ENCODE measurements around the gene MSH3.

MSH3 gene

GRCh38 chr5:80654391-80655230 lies at the start of gene MSH3, which contains the start of gene DHFR:
Gene MSH3 (plus strand): TSS chr5:80654652. CDS start chr5:80654728, 76 bp downstream.
Gene DHFR (minus strand): TSS chr5:80654983. CDS start chr5:80654489, 494 bp downstream.
- DNase-seq (ENCODE audit: low spot score) = peak; percentile 92

DNA sequence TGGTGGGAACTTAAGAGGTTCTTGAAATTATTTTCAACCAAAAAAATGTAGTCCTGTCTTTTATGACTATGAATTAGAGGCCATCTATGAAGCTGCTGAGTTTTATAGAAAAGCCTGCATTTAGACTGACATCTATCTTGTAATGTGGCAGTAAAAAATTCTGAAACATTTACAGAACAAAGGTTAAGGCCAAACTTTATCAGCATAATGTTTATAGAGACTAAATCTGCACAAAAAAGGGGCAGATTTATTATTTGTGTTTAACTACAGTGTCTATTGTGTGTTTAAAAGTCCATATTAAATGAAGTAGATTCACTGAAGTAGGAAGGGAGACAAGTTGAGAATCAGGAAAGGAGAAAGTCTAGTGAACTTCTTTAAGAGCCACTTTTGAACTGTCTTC lies 47.1 kb upstream of the MSH3 start:
- no peak for DNase-seq (ENCODE audit: low spot score)

GRCh38 chr5:80607832-80608231 lies 46.6 kb upstream of the MSH3 start:
- no peak for DNase-seq (ENCODE audit: low spot score)

- no peak for DNase-seq (ENCODE audit: low spot score)
Measured at GRCh38 chr5:80608731-80609130, 45.7 kb upstream of the MSH3 start.

DNA sequence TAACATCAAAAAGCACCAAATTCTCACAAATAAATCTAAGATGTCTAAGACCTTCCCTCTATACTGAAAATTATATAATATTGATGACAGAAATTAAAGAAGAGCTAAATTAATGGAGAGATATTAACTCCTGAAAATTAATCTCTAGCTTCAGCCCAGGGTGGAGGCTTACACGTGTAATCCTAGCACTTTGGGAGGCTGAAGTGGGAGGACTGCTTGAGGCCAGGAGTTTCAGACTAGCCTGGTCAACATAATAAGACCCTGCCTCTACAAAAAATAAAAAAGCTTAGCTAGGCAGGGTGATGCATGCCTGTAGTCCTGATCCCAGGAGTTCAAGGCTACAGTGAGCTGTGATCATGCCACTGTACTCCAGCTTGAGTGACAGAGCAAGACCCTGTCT lies 44.8 kb upstream of the MSH3 start:
- DNase-seq (ENCODE audit: low spot score) = no peak

GRCh38 chr5:80615266-80615914 lies 39.1 kb upstream of the MSH3 start:
- DNase-seq (ENCODE audit: low spot score) = no peak

- DNase-seq (ENCODE audit: low spot score) = no peak
Measured at GRCh38 chr5:80618438-80618837, 36.0 kb upstream of the MSH3 start.

DNA sequence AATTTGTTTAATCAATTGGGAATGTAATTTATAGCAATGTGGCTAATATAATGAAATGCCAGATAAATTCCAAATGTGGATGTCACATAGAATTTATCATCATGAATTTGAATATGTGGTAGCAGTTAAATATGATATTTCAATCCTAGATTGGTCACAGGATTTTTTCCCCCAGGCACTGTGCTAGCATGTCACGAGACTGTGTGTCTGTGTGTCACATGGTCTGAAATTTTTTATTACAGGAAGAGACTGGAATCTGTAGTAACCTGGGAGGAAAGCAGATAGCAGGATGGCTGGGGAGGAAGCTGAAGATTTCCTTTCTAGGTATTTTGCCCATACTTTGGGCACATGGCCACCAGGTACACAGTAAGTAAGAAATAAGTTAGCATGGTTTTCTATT lies 35.4 kb upstream of the MSH3 start:
- no peak for DNase-seq (ENCODE audit: low spot score)

GRCh38 chr5:80620211-80620610 lies 34.2 kb upstream of the MSH3 start:
- DNase-seq (ENCODE audit: low spot score) = no peak

DNA sequence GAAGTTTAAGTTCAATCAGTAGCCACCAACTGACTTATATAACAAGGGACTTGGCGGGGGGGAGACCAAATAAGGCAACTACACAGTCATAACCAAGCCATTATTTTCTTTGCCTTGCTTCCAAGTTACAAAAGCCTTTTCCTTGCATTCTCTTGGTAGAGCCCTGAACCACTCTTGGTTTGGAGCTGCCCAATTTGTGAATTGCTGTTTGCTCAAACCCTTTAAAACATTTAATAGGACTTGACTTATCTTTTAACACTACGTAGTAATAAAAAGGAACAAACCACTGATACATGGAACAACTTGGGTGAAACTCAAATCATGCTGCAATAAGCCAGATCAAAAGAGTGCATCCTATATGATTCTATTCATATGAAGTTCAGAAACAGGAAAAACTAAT lies 31.7 kb upstream of the MSH3 start:
- no peak for DNase-seq (ENCODE audit: low spot score)

DNA sequence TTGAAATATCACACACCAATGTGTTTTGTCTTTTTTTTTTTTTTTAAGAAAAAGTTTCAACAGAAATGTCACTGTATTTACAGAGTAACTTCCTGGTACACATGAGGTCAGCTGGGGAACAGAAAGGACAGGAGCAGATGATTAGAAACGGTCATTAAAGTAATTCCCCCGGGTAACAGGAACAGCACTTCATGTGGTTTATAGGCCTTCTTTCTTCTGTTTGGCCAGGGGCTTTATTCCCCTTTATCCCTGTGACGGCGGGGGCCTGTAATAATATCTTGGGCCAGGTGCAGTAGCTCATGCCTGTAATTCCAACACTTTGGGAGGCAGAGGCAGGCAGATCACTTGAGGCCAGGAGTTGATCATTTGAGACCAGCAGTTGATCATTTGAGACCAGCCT lies 30.5 kb upstream of the MSH3 start:
- no peak for DNase-seq (ENCODE audit: low spot score)

DNA sequence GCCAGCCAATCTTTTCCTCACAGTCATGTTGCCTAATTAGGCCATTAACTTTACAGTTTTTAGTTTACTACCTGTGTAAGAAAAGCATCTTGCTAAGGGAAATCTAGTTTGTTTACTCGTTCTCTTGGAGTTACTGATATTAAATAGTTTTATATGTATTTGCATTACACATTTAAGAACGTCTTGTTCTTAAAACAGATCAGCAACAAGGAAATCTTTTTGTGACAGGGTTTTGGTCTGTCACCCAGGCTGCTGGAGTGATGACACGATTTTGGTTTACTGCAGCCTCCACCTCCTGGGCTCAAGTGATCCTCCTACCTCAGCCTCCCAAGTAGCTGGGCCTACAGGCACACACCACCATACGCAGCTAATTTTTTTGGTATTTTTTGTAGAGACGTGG lies 29.2 kb upstream of the MSH3 start:
- DNase-seq (ENCODE audit: low spot score) = no peak

- DNase-seq (ENCODE audit: low spot score) = no peak
Measured at GRCh38 chr5:80629281-80629680, 25.2 kb upstream of the MSH3 start.

DNA sequence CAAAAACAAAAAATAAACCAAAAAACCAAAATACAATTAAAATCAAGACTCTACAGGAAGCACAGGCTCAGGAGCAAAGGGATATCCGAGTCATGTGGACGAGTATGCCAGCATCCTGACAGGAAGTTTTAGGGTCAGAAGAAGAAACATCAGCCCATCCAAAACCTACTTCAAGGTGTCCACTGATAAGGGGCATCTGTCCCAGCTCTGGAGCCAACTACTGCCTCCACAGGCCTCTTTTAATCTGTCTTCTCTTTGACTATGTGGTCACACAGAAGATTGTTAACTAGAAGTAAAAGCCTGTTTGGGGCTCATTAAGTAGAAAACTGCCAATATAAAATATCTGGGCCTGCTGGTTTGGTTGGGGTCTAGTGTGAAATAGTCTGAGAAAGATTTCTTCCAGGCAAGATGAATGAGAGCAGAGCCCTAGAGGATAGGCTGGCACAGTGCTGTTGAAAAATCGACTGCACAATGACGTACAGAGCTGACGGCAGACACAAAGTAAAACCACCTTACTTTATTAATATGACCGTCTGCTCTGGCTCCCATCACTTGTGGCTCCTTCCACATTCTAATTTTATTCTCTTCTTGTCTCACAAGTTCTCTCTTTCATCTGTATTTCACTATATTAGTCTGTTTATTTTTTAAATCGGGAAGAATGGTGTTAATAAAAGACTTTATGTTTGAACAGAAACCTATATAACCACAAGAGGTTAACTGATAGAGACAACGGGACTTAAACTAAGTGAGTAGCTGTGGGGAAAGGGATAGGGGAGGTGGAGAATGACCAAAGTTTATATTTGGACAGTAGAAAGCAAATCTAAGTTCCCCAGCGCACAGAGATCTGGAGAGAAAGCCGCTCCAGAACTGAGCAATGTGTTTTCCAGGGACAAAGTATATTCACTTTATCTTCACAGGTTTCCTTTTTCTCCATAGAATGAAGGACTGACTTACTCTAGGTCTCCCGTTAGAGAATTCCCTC lies 22.9 kb upstream of the MSH3 start:
- no peak for DNase-seq (ENCODE audit: low spot score)

DNA sequence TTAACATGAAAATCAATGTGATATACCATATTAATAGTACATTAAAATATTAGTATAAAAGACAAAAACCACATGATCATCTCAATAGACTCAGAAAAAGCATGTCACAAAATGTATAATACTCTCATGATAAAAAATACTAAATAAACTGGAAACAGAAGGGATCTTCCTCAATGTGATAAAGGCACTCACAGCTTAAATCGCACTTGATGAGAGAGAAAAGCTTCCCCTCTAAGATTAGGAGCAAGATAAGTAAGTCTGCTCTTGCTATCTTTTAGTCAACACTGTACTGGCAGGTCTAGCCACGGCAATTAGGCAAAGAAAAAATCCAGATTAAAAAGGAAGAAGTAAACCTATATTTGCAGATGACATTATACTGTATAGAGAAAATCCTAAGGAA lies 21.8 kb upstream of the MSH3 start:
- no peak for DNase-seq (ENCODE audit: low spot score)

- DNase-seq (ENCODE audit: low spot score) = no peak
Measured at GRCh38 chr5:80634193-80634592, 20.3 kb upstream of the MSH3 start.

- no peak for DNase-seq (ENCODE audit: low spot score)
Measured at GRCh38 chr5:80641353-80641752, 13.1 kb upstream of the MSH3 start.

- no peak for DNase-seq (ENCODE audit: low spot score)
Measured at GRCh38 chr5:80644900-80645299, 9.6 kb upstream of the MSH3 start.

DNA sequence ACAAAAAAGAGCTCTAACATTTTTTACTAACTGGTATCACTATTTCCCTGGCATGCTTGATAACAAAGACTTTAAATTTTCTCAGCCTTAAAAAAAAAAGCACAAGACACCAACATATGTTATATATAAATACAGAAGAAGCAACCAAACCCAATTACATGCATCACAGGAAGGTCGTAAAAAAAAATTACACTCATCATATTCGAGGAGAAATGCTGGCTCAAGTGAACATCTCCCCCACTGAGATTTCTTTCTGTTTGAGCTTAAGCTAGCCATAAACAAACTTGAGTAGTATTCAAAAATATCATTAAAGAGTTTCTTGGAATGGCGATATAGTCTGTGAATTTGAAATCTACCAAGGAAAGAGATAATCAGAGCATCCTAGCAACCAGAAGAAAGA lies 7.5 kb upstream of the MSH3 start:
- no peak for DNase-seq (ENCODE audit: low spot score)

GRCh38 chr5:80653502-80653901 lies 950 bp upstream of the MSH3 start:
- no peak for DNase-seq (ENCODE audit: low spot score)

GRCh38 chr5:80654054-80654390 lies 430 bp upstream of the MSH3 start:
- DNase-seq (ENCODE audit: low spot score) = peak; percentile 33

DNA sequence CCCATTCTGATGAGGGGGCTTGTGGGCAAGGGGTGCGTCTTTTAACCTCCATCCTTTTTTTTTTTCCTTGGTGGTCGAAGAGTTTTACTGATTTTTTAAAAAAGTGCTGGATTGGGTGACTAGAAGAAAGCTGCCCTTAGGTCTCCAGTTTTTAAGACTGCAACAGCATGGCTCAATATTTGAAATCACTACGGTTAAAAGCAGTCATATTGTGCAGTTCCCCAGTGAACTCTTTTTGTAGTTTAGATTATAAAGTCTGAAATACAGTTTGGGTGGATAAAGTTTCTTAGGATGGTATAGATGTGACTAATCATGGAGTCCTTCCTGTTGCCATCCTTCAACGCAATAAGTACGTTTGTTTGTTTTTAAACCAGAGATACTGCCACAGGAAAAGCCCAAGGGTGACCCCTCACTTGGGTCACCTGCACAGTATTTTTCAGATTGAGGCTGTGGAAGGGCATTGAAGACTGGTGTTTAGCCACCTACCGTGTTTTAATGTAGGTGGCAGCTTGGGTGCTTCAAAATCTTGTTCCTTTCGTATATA lies 851 bp downstream of the MSH3 start:
- no peak for DNase-seq (ENCODE audit: low spot score)
